ENCODE measurements around the gene FRMD4A.

Gene FRMD4A

GRCh38 chr10:13621931-13622330 is 708.8 kb downstream of the FRMD4A start:
- DNase-seq: no peak

GRCh38 chr10:13617116-13617515 is 713.6 kb downstream of the FRMD4A start:
- no peak for DNase-seq

- no peak for DNase-seq
These were observed 714.9 kb downstream of the FRMD4A start for GRCh38 chr10:13615650-13616300.

- no peak for DNase-seq
These were observed 716.0 kb downstream of the FRMD4A start for GRCh38 chr10:13614530-13615332.

GRCh38 chr10:13613519-13613918 is 717.2 kb downstream of the FRMD4A start:
- no peak for DNase-seq

- DNase-seq: no peak
These were observed 717.9 kb downstream of the FRMD4A start for GRCh38 chr10:13612654-13613373.

- no peak for DNase-seq
These were observed 722.4 kb downstream of the FRMD4A start for GRCh38 chr10:13608246-13608853.

- no peak for DNase-seq
These were observed 726.2 kb downstream of the FRMD4A start for GRCh38 chr10:13604357-13605040.

GRCh38 chr10:13597909-13598308 is 732.8 kb downstream of the FRMD4A start:
- no peak for DNase-seq

GRCh38 chr10:13594641-13595040 is 736.1 kb downstream of the FRMD4A start:
- DNase-seq: no peak

All from NCI-H748 treated with DMSO at 0.1 percent for 48 hours (cell line).